Measurements from ENCODE around the gene ROR2. TPM values are rescaled to one million over a fixed set of nuclear protein-coding genes. Genes with fewer than 3 reads are reported as not detected.

Gene ROR2
- total RNA-seq, 3 donors from 2014 or later, result 3.9 to 56.0 (median 6.5) TPM

DNA sequence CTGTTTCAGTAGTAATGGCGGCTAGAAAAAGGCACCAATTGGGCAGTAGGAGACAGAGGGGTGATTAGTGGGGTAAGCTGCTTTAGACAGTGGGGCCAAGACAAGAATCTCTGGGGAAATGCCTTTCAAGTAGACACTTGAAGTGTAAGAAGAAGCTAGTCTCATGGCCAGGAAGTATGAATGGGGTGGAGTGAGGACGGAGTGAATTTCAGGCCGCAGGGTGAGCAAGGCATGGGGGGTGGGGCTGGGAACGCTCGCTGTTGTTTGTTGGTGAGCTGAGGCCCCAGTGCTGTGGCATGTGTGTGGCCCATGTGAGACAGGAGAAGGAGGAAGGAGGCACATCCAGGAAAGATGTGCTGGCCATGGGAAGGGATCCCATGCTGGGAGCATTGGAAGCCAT lies 377.2 kb downstream of the ROR2 start:
- TF ChIP-seq, protein P1, sequence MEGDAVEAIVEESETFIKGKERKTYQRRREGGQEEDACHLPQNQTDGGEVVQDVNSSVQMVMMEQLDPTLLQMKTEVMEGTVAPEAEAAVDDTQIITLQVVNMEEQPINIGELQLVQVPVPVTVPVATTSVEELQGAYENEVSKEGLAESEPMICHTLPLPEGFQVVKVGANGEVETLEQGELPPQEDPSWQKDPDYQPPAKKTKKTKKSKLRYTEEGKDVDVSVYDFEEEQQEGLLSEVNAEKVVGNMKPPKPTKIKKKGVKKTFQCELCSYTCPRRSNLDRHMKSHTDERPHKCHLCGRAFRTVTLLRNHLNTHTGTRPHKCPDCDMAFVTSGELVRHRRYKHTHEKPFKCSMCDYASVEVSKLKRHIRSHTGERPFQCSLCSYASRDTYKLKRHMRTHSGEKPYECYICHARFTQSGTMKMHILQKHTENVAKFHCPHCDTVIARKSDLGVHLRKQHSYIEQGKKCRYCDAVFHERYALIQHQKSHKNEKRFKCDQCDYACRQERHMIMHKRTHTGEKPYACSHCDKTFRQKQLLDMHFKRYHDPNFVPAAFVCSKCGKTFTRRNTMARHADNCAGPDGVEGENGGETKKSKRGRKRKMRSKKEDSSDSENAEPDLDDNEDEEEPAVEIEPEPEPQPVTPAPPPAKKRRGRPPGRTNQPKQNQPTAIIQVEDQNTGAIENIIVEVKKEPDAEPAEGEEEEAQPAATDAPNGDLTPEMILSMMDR (IDR thresholded peaks at IDR 0.05), result no peak
- intact Hi-C loops (cut with DNase I, micrococcal nuclease), result no loop called here
- no peak overlapping the region for H3K4me3 ChIP-seq
- ATAC-seq (no peak), DNase-seq (no peak)
- H3K36me3 ChIP-seq (ENCODE audit: low read depth), result no peaks in the 10 kb centered on the region
- H3K9me3 ChIP-seq, result no peaks in the 10 kb centered on the region
- no peaks in the 10 kb centered on the region for H3K4me1 ChIP-seq (ENCODE audit: low read depth)

DNA sequence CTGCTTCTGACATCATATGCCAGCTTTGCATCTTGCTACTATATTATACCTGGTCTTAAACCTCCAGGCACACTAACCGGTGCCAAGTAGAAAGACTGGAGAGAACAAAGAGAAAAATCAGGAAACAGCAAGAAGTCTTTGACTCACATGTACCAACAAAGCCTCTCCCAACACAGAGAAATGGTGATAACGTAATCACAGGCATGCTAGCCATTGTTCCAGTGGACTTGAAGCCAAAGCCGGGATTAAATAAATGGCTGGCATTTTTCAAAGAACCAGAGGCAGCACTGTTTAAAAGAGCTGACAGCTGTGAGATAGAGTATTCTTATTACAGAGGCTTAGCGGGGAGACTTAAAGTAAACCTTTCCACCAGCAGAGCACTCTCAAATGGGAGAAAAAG lies 378.0 kb downstream of the ROR2 start:
- TF ChIP-seq, protein P1 (IDR thresholded peaks at IDR 0.05), result no peak
- intact Hi-C loops (cut with DNase I, micrococcal nuclease), result no loop called here
- Histone ChIP-seq H3K9me3 (no peaks in the 10 kb centered on the region), H3K4me1 (ENCODE audit: low read depth) (no peaks in the 10 kb centered on the region), H3K36me3 (ENCODE audit: low read depth) (no peaks in the 10 kb centered on the region), H3K4me3 (no peak overlapping the region)
- no peak for DNase-seq
- ATAC-seq, result no peak

DNA sequence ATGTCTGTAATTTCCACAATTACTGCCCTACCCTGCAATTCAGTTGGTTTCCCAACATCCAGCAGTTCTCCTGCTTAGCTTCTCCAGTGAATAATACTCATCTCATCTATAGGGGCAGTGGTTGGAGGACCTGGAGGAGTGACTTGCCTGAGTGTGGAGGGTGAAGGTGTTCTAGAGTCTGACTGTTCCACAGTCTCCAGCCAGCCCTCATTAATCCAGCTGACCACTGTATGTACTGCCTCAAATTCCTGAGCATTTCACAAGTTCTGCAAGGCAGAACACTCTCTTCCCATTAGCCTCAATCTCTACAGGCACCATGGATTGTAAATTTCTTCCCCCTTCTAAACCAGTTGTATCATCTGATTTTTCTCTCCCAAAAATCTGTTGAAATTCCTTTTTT lies 379.0 kb downstream of the ROR2 start:
- Histone ChIP-seq H3K9me3 (no peaks in the 10 kb centered on the region), H3K4me1 (ENCODE audit: low read depth) (no peaks in the 10 kb centered on the region), H3K36me3 (ENCODE audit: low read depth) (no peaks in the 10 kb centered on the region), H3K4me3 (no peak overlapping the region)
- no peak for DNase-seq
- intact Hi-C loops (cut with DNase I, micrococcal nuclease), result no loop called here
- TF ChIP-seq, protein P1 (IDR thresholded peaks at IDR 0.05), result no peak
- ATAC-seq, result no peak

DNA sequence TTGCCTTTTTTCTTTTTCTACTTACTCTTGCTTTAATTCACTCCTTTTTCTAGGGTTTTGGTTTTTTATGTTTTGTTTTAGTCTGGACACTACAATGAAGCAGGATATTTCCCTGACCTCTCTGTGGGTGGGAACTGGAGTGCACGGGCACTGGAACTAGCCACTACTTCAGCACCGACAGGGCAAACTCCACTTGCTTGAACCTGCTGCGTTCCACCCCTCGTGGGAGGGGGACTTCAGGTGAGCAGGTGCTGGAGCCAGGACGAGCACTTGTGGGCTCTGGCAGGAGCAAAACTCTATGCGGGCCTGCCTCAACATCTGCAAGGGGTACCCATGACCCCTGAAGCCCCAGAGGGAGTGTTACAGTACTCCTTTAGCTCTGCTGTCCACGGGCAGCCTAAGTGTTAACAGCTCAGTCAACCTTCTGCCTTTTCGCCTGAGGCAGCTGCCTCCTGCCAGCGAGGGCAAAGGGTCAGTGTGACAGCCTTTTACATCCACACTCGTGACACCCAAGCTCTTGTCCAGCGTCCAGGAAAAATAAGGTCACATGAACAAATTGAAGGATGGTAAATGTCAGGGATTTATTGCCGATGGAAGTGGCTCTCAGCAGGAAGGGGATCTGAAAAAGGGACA lies 382.3 kb downstream of the ROR2 start:
- TF ChIP-seq, protein P1 (IDR thresholded peaks at IDR 0.05), result no peak
- DNase-seq (no peak), ATAC-seq (no peak)
- Histone ChIP-seq H3K4me3 (no peak overlapping the region), H3K9me3 (no peaks in the 10 kb centered on the region), H3K4me1 (ENCODE audit: low read depth) (no peaks in the 10 kb centered on the region), H3K36me3 (ENCODE audit: low read depth) (no peaks in the 10 kb centered on the region)
- intact Hi-C loops (cut with DNase I, micrococcal nuclease), result no loop called here

DNA sequence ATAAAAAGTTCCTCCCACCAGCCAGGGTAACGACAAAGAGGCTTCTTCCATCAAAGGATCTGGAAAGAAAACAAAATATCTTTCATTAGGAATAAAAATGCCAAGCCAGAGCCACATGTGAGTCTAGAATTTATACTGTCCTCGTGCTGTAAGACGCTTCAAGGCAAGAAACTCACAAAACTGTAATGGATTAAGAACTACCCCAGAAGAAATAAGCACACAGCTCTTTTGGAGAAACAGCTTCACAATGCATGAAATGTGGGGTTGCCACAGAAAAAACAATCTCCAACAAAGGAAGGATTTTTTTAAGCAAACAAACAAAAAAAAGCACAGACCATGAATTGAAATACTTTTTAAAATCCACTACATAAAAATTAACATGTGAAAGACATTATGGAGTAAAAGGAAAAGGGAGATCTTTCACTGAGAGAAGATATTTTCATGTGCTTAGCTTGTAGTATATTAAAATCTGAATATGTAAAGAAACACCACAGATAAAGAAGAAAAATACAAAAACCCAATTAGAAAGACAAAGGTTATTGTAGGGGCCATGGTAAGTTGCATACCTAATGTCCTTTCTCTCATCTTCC lies 385.9 kb downstream of the ROR2 start:
- H3K36me3 ChIP-seq (ENCODE audit: low read depth), result no peaks in the 10 kb centered on the region
- no peaks in the 10 kb centered on the region for H3K9me3 ChIP-seq
- DNase-seq (no peak), ATAC-seq (no peak)
- no peaks in the 10 kb centered on the region for H3K4me1 ChIP-seq (ENCODE audit: low read depth)
- intact Hi-C loops (cut with DNase I, micrococcal nuclease), result no loop called here
- TF ChIP-seq, protein P1 (IDR thresholded peaks at IDR 0.05), result no peak
- no peak overlapping the region for H3K4me3 ChIP-seq

All from mucosa of descending colon (tissue), 3 donors.